Measurements from ENCODE around the gene PGAP6. TPM values are rescaled to one million over a fixed set of nuclear protein-coding genes. Genes with fewer than 3 reads are reported as not detected.

PGAP6 gene
- total and polyA plus RNA-seq, 2 donors (not counting 1 experiment from before 2014, with no cell fraction given): 46.2 to 82.7 TPM

DNA sequence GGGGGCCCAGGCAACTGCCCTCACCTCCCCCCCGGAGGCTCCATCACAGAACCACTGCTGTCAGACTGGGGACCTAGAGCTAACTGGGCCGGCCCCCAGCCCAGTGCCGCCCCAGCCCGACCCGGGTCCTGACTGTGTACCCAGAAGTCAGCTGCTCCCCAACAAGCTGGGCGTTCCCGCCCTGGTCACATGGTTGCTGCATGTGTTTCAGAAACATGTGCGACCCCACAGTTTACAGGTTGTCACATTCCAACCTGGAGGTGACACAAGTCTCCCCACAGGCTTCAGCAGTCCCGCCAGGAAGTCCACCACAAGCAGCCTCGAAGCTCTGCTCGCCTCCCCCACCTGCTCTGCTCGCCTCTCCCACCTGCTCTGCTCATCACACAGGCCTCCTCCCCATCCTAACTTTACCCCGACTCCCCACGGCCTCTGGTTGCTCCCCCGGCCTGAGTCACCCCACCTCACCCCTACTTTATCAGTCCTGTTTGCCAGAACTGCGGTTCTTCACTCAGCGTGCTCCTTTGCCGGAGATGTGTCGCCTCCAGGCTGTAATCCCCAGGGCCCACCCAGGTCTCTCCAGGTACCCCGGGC lies 12.4 kb downstream of the PGAP6 start:
- no peaks in the 10 kb centered on the region for H3K27me3 ChIP-seq (ENCODE audit: control insufficient read depth, insufficient read depth, low read length)
- H3K27ac ChIP-seq (ENCODE audit: insufficient read depth, low read length): no peak overlapping the region
- peaks cover 2% of the 10 kb centered on the region for H3K79me2 ChIP-seq (ENCODE audit: control insufficient read depth, insufficient read depth, low read length)
- peak overlapping the region; percentile 90 for H3K4me2 ChIP-seq (ENCODE audit: extremely low read depth, insufficient read depth, low read length)
- H2AFZ ChIP-seq (ENCODE audit: low read length): no peak overlapping the region
- H4K20me1 ChIP-seq (ENCODE audit: control insufficient read depth, extremely low read depth, insufficient read depth, low read length): no peaks in the 10 kb centered on the region
- peaks cover 2% of the 10 kb centered on the region for H3K4me1 ChIP-seq (ENCODE audit: control insufficient read depth, extremely low read depth, insufficient read depth, low read length)
- no peak for DNase-seq (ENCODE audit: low read depth in 2 of 2)
- TF ChIP-seq EZH2 (IDR thresholded peaks at IDR 0.05; ENCODE audit: low read length, missing control alignments): no peak
- TF ChIP-seq, protein P1, sequence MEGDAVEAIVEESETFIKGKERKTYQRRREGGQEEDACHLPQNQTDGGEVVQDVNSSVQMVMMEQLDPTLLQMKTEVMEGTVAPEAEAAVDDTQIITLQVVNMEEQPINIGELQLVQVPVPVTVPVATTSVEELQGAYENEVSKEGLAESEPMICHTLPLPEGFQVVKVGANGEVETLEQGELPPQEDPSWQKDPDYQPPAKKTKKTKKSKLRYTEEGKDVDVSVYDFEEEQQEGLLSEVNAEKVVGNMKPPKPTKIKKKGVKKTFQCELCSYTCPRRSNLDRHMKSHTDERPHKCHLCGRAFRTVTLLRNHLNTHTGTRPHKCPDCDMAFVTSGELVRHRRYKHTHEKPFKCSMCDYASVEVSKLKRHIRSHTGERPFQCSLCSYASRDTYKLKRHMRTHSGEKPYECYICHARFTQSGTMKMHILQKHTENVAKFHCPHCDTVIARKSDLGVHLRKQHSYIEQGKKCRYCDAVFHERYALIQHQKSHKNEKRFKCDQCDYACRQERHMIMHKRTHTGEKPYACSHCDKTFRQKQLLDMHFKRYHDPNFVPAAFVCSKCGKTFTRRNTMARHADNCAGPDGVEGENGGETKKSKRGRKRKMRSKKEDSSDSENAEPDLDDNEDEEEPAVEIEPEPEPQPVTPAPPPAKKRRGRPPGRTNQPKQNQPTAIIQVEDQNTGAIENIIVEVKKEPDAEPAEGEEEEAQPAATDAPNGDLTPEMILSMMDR (conservative IDR thresholded peaks at IDR 0.05 in 1 of 2, IDR thresholded peaks at IDR 0.05 in 1 of 2; ENCODE audit: low read depth in 1 of 2, low read length in 2 of 2): no peak
- no peaks in the 10 kb centered on the region for H3K9me3 ChIP-seq (ENCODE audit: control insufficient read depth, insufficient read depth, low read depth, low read length)
- H3K4me3 ChIP-seq (replicated peaks in 1 of 4; ENCODE audit: control extremely low read depth in 1 of 4, insufficient read depth in 1 of 4, low read depth in 3 of 4, low read length in 4 of 4): peak overlapping the region in 3 of 4 experiments; percentile 38 to 49 (median 40)
- H3K36me3 ChIP-seq (ENCODE audit: control insufficient read depth, insufficient read depth, low read length): peaks cover 42% of the 10 kb centered on the region
- no peak overlapping the region for H3K9ac ChIP-seq (ENCODE audit: insufficient read depth, low read length)

DNA sequence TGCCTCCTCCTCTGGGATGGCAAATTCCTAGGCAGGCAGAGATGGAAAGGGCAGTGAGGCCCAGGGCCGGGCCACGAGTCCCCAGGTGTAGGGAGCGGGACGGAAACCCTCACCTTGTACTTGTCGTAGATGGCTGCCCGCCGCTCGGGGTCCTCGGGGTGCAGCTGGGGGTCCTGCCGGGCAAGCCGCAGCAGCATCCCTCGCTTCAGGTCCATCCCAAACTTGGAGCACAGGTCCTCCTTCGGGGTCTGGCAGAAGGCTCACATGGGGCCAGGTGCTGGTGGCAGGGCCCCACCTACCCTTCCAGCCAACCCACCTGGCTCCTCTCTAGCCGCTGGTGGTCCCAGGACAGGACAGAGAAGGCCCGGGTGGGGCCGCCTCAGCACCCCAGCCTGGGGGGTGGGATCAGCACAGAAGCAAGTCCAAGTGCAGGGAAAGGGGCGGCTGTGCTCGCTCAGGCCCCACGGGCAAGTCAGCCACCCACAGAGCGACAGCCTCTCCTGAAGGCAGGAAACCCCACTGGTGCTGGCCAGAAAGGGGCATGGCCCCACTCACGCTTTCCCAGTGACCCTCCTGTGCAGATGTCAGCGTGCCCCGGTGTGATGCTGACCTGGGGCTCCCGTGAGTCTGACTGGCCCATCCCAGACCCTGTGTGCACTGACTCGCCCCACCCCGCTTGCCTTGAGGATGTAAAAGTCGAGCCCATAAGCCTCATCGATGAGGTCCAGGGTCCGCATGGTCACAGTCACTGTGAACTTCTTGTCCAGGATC lies 13.2 kb downstream of the PGAP6 start:
- Histone ChIP-seq H3K27me3 (ENCODE audit: control insufficient read depth, insufficient read depth, low read length) (no peaks in the 10 kb centered on the region), H3K79me2 (ENCODE audit: control insufficient read depth, insufficient read depth, low read length) (peaks cover 2% of the 10 kb centered on the region), H2AFZ (ENCODE audit: low read length) (no peak overlapping the region), H3K9me3 (ENCODE audit: control insufficient read depth, insufficient read depth, low read depth, low read length) (no peaks in the 10 kb centered on the region), H3K4me2 (ENCODE audit: extremely low read depth, insufficient read depth, low read length) (no peak overlapping the region), H3K4me1 (ENCODE audit: control insufficient read depth, extremely low read depth, insufficient read depth, low read length) (peaks cover 2% of the 10 kb centered on the region), H4K20me1 (ENCODE audit: control insufficient read depth, extremely low read depth, insufficient read depth, low read length) (no peaks in the 10 kb centered on the region), H3K4me3 (replicated peaks in 1 of 4; ENCODE audit: control extremely low read depth in 1 of 4, insufficient read depth in 1 of 4, low read depth in 3 of 4, low read length in 4 of 4) (no peak overlapping the region), H3K36me3 (ENCODE audit: control insufficient read depth, insufficient read depth, low read length) (peaks cover 38% of the 10 kb centered on the region), H3K27ac (ENCODE audit: insufficient read depth, low read length) (no peak overlapping the region), H3K9ac (ENCODE audit: insufficient read depth, low read length) (no peak overlapping the region)
- no peak for DNase-seq (ENCODE audit: low read depth in 2 of 2)
- no peak for TF ChIP-seq EZH2 (IDR thresholded peaks at IDR 0.05; ENCODE audit: low read length, missing control alignments)

DNA sequence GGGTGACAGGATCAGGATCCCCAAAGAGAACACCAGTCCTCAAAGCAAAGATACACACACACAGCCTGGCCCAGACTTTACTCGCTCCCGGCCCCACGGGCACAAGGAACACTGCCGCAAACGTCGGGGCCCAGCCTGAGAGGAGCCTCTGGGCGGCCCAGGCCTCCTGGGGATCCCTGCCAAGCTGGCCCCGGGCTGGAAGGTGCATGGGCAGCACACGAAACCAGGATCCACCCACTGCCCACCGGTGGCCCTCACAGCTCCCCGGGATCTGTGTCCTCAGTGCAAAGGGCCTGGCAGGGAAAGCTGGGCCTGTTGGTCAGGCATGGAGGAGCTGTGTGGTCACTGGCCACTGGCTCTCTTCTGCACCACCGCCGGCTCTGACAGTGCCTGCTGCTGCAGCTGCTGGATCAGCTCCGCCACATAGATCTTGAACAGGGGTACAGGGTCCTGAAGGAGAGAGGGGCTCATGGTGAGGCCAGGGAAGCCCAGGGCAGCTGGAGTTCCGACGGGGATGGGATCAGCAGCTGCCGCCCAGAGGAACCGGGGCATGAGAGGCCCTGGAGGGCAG lies 14.4 kb downstream of the PGAP6 start:
- TF ChIP-seq, protein P1 (conservative IDR thresholded peaks at IDR 0.05 in 1 of 2, IDR thresholded peaks at IDR 0.05 in 1 of 2; ENCODE audit: low read depth in 1 of 2, low read length in 2 of 2): no peak
- DNase-seq (ENCODE audit: low read depth in 2 of 2): no peak
- no peak overlapping the region for H3K4me2 ChIP-seq (ENCODE audit: extremely low read depth, insufficient read depth, low read length)

More for the DNA sequence above, 14.4 kb downstream of the PGAP6 start:
- no peak overlapping the region for H3K4me3 ChIP-seq (replicated peaks in 1 of 4; ENCODE audit: control extremely low read depth in 1 of 4, insufficient read depth in 1 of 4, low read depth in 3 of 4, low read length in 4 of 4)
- no peak overlapping the region for H2AFZ ChIP-seq (ENCODE audit: low read length)
- H3K9ac ChIP-seq (ENCODE audit: insufficient read depth, low read length): no peak overlapping the region
- H3K27ac ChIP-seq (ENCODE audit: insufficient read depth, low read length): no peak overlapping the region
- H3K79me2 ChIP-seq (ENCODE audit: control insufficient read depth, insufficient read depth, low read length): peaks cover 2% of the 10 kb centered on the region
- H4K20me1 ChIP-seq (ENCODE audit: control insufficient read depth, extremely low read depth, insufficient read depth, low read length): no peaks in the 10 kb centered on the region
- H3K36me3 ChIP-seq (ENCODE audit: control insufficient read depth, insufficient read depth, low read length): peaks cover 34% of the 10 kb centered on the region
- no peaks in the 10 kb centered on the region for H3K9me3 ChIP-seq (ENCODE audit: control insufficient read depth, insufficient read depth, low read depth, low read length)
- H3K4me1 ChIP-seq (ENCODE audit: control insufficient read depth, extremely low read depth, insufficient read depth, low read length): peaks cover 2% of the 10 kb centered on the region
- H3K27me3 ChIP-seq (ENCODE audit: control insufficient read depth, insufficient read depth, low read length): no peaks in the 10 kb centered on the region

Data from fibroblast of lung (primary cell).